Mononuclear cell (primary cell): ENCODE results near the gene NPAS2. TPM values are rescaled to one million over a fixed set of nuclear protein-coding genes. Genes with fewer than 3 reads are reported as not detected.

Experiments used
- total RNA-seq: library from RNA; depleted of rRNA; stranded (reverse); fragments of >200 nt; gene quantifications from one replicate; pipeline ENCODE4 v1.2.3, GENCODE V29; 2012

The NPAS2 gene
- total RNA-seq, 1 donor, result 2.4 TPM

Other genes with a start within 250 kb of the NPAS2 start
- 2,030 TPM for gene RPL31, start 182.2 kb downstream of the NPAS2 start, total RNA-seq